Measurements from ENCODE around the gene GTF2A2. TPM values are rescaled to one million over a fixed set of nuclear protein-coding genes. Genes with fewer than 3 reads are reported as not detected.

The GTF2A2 gene
- total RNA-seq, 1 donor from 2014 or later = 80.9 TPM

DNA sequence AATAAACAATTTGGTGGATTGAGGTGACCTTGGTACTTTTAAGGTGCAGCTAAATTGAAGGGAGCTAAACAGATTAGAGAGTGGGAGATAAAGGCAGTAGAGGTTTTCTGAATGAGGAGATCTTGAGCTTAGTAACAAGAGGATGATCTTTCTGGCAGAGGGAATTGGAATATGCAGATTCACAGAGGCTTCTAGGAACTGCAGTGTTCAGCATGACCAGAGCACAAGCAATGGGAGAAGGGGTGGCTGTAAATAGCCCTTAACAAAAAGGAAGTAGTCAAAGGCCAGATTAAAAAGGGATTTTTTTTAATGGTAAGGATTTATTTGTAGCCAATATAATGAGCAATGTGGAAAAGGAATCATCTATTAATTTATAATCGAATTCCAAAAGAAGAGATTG, 37.5 kb upstream of the GTF2A2 start:
- TF ChIP-seq, protein P1, sequence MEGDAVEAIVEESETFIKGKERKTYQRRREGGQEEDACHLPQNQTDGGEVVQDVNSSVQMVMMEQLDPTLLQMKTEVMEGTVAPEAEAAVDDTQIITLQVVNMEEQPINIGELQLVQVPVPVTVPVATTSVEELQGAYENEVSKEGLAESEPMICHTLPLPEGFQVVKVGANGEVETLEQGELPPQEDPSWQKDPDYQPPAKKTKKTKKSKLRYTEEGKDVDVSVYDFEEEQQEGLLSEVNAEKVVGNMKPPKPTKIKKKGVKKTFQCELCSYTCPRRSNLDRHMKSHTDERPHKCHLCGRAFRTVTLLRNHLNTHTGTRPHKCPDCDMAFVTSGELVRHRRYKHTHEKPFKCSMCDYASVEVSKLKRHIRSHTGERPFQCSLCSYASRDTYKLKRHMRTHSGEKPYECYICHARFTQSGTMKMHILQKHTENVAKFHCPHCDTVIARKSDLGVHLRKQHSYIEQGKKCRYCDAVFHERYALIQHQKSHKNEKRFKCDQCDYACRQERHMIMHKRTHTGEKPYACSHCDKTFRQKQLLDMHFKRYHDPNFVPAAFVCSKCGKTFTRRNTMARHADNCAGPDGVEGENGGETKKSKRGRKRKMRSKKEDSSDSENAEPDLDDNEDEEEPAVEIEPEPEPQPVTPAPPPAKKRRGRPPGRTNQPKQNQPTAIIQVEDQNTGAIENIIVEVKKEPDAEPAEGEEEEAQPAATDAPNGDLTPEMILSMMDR (conservative IDR thresholded peaks at IDR 0.05; ENCODE audit: low read depth, low read length) = no peak
- H3K4me3 ChIP-seq (ENCODE audit: low read depth, low read length) = no peak overlapping the region
- DNase-seq (ENCODE audit: low read depth) = no peak

DNA sequence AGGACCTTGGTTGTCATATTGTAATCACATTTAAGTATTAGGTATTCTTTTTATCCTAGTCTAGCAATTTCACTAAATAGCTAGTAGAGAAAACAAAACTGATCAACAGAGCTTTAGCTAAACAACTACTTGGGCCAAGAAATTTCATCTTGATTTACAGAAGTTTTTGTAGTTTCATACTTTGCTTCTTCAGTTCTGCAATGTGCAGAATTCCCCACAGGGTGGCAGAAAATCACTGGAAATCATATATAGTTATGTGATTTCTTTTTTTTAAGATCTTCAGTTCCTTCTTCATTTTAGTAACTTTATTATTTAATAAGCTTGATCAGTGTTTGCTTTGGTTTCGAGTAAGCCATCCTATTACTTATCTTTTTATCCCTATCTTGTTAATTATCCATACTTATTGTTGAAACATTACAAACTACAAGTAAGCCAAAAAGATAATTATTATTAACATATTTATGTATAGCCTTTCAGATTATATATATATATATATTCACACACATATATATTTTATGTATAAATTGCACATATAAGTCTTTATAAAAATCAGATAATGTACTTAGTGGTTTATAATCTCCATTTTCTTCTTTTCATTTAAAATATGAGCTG, 34.0 kb upstream of the GTF2A2 start:
- TF ChIP-seq, protein P1 (conservative IDR thresholded peaks at IDR 0.05; ENCODE audit: low read depth, low read length) = peak; percentile 64
- DNase-seq (ENCODE audit: low read depth) = no peak
- no peak overlapping the region for H3K4me3 ChIP-seq (ENCODE audit: low read depth, low read length)

DNA sequence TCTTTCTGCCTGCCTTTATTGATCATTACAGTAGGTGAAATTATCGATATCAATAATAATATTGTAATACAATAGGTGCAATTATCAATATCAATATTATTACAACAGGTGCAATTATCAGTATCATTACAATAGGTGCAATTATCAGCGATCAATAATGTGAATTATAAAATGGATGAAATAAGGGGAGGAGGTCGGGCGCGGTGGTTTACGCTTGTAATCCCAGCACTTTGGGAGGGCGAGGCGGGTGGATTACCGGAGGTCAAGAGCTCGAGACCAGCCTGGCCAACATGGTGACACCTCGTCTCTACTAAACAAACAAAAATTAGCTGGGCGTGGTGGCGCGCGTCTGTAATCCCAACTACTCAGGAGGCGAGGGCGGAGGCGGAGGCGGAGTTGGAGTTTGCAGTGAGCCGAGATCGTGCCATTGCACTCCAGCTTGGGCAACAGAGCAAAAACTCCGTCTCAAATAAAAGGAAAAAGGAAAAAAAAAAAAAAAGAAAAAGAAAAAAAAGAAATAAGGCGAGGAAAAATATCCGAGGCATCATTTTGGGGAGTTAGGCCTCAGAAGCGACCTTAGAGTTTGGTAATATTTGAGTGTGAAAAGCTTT, 32.4 kb upstream of the GTF2A2 start:
- TF ChIP-seq, protein P1 (conservative IDR thresholded peaks at IDR 0.05; ENCODE audit: low read depth, low read length) = no peak
- peak overlapping the region; percentile 92 for H3K4me3 ChIP-seq (ENCODE audit: low read depth, low read length)
- DNase-seq (ENCODE audit: low read depth) = no peak

DNA sequence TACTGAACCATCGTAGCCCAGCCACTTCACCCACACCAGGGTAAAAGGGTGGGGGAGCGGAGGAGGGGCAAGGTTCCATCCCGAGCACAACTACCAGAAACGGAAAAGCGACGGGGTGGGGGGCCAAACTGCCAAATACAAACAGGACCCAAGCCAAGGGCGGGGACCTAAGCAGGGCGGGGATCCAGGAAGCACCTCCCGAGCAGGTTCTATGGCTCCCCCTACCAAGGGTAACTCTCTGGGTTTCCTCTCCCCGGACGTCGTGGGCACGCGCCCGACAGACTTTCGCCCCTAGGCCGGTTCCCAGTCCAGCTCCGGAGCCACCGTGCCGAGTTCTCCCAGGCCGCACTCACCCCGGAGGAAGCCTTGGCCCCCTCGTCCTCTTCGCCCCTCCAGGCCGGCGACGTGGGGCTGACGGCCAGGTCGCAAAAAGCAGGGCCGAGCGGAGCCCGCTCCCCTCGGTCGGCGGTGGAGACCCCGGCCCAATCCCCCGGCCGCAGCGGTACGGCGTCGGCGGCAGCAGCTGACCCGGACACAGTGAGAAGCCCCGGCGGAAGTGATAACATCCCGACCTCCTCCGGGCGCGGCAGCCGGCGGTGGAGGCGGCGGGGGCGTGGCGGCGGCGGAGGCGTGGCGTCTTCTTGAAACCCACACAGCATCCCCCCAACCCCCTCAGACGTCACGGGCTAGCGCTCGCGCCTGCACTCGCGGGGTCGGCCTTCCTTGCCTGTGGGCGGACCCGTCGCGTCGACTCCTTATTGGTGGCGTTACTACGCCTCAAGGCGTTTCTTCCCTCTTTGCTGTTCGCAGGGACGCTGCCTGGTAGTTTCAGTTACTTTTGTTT, 31.7 kb upstream of the GTF2A2 start, which contains the start of gene BNIP2:
Gene BNIP2 (minus strand): TSS at position 539 of the 844 bp plus-strand sequence. CDS start 6,863 bp downstream, outside the sequence.
- TF ChIP-seq, protein P1 (conservative IDR thresholded peaks at IDR 0.05; ENCODE audit: low read depth, low read length) = no peak
- peak; percentile 72 for DNase-seq (ENCODE audit: low read depth)
- H3K4me3 ChIP-seq (ENCODE audit: low read depth, low read length) = peak within 1 kb of the TSS; percentile 92

DNA sequence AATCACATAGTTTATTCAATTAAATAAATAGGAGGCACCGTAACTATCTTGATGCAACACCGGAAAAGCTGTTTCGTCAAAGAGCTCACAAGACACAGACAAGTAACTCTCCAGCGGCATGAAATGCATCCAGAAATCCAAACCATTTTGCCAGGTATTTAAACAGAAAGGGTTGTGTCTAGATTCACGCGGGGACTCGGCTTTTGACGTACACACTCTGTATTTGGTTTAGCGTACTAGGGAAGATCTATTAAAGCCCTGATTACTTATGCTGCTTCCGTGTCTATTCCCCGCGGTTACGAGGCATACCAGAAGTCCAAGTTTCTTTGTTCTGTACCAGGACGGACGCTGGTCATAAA, 31.1 kb upstream of the GTF2A2 start:
- DNase-seq (ENCODE audit: low read depth) = no peak
- TF ChIP-seq, protein P1 (conservative IDR thresholded peaks at IDR 0.05; ENCODE audit: low read depth, low read length) = no peak
- peak overlapping the region; percentile 92 for H3K4me3 ChIP-seq (ENCODE audit: low read depth, low read length)

DNA sequence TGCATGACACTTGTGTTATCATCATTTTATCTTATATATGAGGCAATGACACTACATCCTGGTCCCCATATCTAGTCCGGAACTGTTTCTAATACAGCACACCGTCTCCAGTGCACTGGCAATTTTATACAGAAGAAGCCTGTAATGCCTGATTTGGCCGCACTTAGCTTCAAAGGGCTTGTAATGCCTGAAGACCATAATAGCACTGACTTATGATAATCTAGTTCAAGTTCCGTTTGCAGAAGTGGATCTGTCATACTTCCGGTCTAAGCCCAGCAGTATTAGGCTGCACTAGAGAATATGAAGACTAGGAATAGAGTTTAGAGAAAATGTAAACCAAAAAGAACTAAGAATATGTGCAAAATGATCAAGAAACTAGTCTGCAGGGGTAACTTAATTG, 30.5 kb upstream of the GTF2A2 start:
- H3K4me3 ChIP-seq (ENCODE audit: low read depth, low read length) = peak overlapping the region; percentile 92
- TF ChIP-seq, protein P1 (conservative IDR thresholded peaks at IDR 0.05; ENCODE audit: low read depth, low read length) = no peak
- DNase-seq (ENCODE audit: low read depth) = no peak
